OCI-LY7 (cell line): Measurements from ENCODE around the gene VPS4B.

Source experiments
- EZH2phosphoT487 ChIP-seq: fragments of 200-600 bp; sonication (generic); IDR thresholded peaks from 2 replicates; pipeline ENCODE4 v1.6.1; 2018; ENCODE audit warnings: low read depth, borderline replicate concordance, mild to moderate bottlenecking, mixed run types, antibody characterized with exemption, low read length, moderate library complexity, mixed read lengths
- TF ChIP-seq, protein P1 (sequence below): fragments of 200-600 bp; sonication (generic); conservative IDR thresholded peaks from 2 replicates; pipeline ENCODE4 v1.5.1; 2014; ENCODE audit warnings: mild to moderate bottlenecking, antibody characterized with exemption, low read length, moderate library complexity, mixed read lengths

GRCh38 chr18:63394954-63395353, 27.3 kb downstream of the VPS4B start:
- TF ChIP-seq, protein P1, sequence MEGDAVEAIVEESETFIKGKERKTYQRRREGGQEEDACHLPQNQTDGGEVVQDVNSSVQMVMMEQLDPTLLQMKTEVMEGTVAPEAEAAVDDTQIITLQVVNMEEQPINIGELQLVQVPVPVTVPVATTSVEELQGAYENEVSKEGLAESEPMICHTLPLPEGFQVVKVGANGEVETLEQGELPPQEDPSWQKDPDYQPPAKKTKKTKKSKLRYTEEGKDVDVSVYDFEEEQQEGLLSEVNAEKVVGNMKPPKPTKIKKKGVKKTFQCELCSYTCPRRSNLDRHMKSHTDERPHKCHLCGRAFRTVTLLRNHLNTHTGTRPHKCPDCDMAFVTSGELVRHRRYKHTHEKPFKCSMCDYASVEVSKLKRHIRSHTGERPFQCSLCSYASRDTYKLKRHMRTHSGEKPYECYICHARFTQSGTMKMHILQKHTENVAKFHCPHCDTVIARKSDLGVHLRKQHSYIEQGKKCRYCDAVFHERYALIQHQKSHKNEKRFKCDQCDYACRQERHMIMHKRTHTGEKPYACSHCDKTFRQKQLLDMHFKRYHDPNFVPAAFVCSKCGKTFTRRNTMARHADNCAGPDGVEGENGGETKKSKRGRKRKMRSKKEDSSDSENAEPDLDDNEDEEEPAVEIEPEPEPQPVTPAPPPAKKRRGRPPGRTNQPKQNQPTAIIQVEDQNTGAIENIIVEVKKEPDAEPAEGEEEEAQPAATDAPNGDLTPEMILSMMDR: no peak
- no peak for TF ChIP-seq EZH2phosphoT487
